C1 segment of cervical spinal cord (tissue), 14 donors: ENCODE results near the gene VPS4B.

Experiments
- DNase-seq, 14 donors: peaks; one replicate each; lab custom pipeline; 2025; lab: John Stamatoyannopoulos, UW

The VPS4B gene

DNA sequence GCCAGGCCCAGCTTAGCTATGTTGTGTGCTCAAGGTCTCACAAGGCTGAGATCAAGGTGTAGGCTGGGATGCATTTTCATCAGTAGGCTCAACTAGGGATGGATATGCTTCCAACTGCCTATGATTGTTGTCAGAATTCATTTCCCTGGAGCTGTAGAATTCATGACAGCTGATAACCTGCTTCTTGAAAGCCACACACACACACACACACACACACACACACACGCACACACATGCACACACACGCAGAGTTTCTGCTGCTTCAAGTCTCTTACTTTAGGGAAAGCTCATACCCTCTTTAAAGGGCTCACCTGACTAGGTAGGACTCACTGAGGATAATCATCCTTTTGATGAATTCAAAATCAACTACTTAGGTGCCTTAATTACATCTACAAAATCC is 8.2 kb upstream of the VPS4B start:
- no peak for DNase-seq

DNA sequence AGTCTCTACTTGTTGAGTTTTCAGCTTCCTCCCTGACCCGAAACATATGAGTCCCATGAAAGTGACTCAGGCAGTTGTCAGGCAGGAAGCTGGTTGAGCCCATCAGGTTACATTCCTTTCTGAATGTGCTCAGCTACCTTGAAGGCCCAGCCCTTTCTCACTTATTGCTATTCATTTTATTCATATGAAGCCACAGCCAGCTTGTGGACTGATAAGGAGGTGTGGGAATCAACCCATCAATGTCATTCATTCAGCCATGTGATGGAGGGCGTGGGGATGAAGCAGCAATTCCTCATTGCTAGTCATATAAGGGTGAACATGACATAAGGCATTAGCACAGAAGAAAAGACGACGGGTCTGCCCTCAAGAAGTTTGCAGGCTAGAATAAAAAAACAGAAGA is 5.3 kb upstream of the VPS4B start:
- DNase-seq: no peak

DNA sequence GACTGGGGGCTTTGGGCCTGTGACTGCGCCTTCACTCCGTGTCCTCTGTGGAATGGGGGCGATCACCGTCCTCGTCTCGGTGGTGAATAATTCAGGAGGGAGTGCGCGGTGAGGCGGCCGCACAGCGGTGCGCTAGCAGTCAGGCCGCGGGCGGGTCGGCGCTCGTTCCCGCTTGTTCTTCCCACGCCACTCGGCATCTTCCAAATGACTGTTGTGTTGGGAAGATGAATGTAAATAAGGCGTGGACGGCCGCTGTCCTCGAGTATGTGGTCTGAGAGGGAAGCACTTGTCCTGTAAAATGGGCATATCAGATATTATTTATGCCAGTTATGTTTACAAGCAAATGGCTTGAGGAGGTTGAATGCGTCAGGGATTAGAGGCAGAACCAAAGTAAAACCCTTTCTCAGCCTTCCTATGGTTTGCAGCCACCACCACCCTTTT is 608 bp upstream of the VPS4B start:
- DNase-seq: peak in 2 of 14 donors; percentile 65 to 74

DNA sequence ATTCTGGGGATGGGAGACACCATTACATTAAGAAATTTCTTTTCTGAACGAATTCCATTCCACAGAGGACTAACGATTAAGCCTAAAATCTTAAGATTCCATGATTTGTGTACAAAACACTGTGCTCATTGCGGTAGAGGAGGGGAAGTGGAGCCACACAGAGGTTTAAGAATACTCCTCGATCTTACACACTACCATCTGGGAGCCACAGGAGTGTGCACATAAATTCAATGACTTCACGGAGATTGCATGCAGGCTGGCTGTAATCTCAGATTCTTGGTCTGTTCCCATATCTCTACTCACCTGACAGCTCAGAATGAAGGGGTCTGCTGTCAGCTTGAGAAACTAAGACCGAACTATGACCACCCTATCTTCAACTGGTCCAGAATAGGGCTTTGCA is 762 bp downstream of the VPS4B start:
- DNase-seq: no peak

DNA sequence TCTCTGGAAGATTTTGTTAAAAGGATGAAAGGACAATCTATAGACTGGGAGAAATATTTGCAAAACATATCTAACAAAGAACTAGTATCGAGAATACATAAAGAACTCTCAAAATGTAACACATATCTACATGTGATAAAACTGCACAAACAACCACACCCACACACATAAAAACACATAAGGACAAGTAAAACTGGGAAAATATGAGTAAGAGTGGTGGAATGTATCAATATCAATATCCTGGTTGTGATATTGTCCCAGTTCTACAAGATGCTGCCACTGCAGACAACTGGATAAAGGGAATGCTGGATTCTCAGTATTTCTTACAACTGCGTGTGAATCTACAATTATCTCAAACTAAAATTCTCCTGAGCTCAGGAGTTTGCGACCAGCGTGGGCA is 9.3 kb downstream of the VPS4B start:
- DNase-seq: no peak

DNA sequence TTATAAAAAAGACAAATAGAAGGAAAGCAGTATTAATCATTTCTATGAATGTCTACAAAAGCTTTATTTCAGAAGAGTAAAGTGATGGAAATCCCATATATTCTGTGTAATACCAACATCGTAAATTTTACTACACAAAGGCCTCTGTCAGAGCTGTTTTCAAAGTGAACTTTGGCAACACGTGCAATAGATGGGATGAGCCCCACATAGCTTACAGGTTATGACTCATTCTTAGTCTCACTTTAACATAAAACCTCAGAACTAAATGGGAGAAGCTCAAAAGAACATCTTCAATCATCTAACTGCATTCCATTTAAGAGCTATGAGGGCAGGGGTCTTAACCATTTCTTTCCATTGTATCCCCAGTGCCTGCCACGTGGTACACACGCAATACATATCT is 11.5 kb downstream of the VPS4B start:
- no peak for DNase-seq

DNA sequence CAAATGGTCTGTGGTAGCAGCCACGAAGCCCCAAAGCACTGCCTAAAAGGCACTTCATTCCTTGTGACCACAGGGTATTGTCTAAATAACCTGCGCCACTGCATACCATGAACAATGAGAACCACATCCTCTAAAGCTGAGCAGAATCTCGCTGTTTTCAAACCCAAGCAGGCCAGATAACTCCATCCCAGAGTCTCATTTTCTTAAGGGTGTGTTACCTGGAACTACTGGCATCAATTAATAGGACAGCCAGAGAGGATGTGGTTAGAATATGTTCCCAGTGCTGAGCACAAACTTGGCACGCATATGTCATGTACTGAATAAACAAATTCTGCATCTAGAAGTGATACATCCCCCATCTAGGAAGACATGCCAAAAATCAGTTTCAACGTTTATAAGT is 13.0 kb downstream of the VPS4B start:
- no peak for DNase-seq

DNA sequence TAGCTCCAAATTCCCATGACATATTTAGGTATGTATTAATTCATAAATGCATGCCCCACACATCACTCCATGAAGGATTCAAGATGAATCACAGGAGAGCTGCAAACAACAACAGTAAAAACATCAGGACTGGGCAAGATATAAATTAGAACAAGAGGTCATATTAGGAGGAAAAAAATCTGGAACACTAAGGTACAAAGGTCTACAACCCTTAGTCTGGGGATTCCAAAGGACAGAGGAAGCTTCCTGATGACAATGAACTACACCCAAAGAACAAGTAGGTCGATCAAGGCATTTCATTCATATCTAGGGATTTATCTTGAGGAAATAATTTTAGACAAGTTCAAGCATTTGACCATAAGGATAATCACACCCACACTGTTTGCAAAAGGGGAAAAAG is 14.5 kb downstream of the VPS4B start:
- no peak for DNase-seq

DNA sequence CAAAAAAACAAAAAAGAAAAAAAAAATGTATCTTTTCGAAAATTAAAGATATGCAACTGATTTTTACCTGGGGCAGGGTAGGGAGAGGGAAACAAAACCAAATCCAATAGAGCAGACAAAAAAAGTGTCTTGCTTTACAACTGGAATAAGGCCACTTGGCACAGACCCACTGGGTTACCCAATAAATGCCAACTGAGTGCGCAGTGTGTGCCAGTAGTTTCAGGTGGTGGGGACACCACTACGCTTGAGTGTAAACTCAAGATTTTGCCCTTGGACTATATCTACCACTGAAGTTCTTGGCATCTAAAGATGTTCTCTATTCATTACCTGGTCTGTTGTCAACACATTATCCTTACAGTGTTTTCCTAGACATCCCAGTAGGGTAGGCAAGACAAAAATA is 16.3 kb downstream of the VPS4B start:
- DNase-seq: peak in 1 of 14 donors; percentile 2

DNA sequence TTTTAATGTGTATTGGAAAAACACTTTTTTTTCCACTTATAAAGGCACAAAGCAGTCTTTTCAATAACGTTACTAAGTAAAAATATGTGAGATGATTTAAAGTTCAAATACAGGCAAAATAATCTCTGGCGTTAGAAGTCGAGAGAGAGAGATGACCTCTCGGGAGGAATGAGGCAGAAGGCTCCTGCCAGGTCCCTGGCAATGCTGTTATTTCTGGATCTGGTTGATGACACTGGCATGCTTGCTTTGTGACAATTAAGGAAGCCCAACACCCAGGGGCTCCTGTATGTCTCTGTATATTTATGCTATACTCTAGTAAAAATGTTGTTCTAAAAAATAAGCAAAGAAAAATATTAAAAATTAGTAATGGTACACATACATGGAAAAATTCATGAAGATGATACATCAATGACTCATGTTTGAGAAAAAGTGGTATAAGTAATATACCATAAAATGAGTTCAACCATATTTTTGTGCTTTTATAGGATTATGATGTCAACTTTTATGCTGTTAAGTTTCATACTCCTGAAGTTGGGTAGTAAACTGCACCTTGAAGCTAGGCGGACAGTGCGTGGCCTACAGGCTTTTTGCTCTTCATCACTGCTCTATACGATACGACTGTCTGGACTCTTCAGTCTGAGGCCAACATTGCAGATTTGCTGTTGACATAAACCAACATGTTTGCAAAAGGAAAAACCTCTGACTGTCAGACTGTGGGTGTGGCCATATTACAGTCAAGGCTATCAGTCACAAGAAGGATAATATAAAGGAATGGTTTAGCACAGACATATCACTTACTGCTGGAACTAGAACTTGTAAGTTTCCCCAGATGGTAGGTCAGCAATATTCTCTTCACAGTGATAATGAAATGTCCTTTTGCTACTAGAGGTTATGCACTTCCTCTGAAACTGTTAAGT is 19.8 kb downstream of the VPS4B start:
- no peak for DNase-seq

DNA sequence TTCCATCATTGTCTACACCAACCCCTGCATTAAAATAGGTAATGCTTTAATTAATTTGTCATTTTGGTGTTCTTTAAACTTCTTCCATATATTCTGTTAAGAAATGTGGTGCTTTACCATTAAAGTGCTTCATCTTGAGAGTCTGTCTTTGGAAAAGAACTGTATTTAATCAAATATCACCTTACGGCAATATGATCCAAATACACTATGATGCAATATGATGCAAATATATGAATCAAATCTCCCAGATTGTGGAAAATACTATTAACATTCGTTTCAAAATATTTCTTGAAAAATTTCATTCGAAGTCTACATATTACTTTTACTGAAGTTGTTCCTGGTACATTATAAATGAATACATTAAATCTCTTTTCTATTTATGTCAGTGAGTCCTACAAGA is 23.0 kb downstream of the VPS4B start:
- no peak for DNase-seq

DNA sequence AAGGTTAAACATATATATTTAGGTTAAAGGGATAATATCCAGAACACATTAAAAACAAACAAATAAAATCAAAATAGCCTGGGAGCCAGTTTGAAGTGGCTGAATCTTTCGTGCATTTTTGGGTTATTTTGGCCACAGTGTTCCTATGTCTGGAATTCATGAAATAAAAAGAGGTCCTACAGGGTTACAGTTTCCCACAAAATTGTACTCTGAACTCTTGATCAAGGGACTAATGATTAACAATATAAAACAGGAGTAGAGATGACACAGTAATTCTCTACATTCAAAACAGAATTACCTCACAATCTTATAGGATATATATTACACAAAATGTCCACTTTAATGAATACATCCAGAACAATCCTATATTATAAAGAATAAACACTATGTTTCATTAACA is 24.9 kb downstream of the VPS4B start:
- no peak for DNase-seq

DNA sequence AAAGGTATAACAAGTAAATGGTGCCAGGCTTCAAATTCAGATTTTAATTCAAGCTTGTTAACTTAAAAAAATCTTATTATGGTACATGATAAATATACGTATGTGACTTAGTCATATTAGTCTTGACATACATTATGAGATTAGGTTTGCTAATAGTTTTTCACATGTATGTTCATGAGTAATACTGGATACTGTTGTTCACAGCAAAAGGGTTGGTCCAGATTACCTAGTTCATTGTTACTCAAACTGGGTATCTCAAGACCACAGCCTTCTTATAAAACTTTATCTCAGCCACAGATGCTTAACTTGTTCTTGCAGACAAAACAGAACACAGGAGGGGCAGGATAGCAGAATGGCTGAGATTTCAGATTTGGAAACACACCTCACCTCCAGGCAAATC is 26.8 kb downstream of the VPS4B start:
- no peak for DNase-seq

DNA sequence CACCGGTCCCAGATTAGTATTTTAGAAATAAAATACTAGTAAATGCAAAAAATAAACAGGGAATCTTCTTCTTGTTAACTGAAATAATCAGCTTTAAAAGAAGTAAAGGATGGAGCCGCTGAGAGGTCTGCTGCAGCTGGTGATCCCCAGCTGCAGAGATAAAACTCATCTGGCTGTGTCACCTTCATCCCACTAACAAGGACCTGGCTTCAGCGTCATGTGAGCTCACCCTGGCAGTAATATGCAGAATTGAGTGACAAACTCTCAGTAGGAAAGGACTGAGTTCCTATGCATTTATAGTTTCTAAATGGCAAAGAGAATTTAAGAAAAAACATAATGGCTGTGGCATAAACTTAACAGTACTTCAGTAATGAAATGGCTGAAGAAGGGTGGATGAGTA is 27.3 kb downstream of the VPS4B start:
- DNase-seq: no peak

DNA sequence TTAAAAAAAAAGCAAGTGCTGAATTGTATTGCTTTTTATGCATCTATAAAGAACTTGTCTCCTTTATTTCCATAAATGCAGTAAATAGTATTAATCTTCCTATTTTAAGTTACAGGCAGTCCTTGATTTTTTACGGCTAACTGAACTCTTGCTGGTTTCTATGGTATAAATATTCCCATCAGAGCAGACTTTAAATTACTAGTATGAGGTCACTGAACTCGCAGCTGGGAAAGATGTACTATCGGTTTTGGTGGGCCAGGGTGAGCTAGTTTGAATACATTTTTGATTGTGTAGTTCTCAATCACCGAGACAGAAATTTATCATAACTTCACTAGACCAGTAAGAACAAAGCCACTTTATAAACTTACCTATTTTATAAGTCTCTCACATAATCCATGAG is 34.4 kb downstream of the VPS4B start:
- DNase-seq: no peak

DNA sequence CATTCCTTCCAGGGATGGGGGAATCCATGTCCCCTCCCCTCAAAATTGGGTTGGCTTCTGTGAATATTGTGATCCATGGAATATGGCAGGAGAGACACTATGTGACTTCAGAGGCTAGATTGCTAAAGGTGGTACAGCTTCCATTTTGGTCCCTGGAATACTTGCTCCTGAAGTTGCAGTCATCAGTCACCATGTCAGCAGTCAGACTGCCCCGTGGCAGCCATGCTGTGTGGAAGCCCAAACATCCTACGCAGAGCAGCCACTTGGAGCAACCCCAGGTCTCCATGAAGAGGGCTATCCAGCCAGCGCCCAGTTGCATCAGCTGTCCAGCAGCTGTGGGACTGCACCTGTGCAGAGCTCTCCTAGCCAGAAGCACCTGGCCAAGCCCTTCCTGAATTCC is 39.4 kb downstream of the VPS4B start:
- DNase-seq: no peak

DNA sequence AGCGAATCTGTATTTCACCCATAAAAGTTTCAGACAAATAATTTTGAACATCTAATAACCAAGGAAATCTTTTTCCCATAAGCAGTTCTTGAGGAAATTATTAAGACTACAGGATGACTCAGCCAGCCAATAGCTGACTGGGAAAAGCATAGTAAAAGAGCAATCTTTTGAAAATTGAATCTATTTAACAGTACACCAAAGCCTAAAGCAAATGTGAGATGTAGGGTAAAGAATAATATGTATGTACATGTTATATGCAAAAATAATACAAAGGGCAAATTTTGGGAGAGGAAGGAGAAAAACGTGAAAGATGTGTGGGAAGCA is 42.7 kb downstream of the VPS4B start:
- no peak for DNase-seq

DNA sequence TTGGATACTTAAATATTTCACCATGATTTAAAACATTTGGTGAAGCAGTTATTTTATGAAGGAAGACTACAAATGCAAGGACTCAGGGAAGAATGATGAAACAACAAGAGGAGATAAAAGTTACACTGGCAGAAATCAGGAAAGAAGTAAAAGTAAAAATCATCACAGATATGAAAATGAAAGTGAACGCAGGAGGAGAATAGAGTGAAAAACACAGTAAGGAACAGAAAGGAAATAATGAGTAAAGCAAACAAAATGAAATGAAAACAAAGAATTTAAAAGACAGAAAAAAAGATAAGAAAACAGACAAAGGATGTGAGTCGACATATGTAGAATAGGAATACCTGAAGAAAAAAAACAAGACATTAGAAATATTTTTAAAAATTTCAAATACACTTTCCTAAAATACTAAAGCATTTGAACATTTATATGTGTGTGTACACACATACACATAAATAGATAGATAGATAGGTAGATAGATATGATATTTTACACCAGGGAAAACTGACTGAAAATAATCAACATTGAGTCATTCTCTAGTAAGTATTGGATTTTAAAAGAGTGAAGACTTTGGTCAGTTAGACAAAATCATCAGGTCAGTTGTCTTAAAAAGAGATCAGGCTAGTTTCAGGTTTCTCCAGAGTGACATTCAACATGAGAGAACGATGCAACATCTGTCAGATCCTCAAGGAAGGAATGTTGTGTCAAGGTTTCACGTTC is 43.2 kb downstream of the VPS4B start:
- no peak for DNase-seq

DNA sequence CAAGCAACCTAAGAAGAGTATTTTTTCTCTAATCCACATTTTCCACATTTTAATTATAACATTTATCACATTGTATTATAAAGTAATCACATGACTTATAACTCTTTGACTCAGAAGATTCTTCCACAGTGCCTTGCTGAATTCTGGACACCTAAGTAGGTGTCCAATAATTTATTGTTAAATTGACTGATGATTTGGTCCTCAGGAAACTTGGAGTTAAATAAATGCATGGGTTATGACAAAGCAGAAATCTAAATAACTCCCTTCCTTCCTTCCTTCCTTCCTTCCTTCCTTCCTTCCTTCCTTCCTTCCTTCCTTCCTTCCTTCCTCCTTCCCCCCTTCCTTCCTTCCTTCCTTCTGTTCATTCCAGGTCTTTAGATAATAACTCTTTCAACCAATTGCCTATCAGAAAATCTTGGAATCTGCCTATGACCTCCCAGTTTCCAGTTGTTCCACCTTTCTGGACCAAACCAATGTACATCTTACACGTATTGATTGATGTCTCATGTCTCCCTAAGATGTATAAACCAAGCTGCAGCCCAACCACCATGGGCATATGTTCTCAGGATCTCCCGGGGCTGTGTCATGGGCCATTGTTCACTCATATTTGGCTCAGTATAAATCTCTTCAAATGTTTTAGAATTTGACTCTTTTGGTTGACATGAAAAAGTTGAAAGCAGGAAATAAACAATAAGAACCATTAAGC is 44.8 kb downstream of the VPS4B start:
- DNase-seq: no peak

DNA sequence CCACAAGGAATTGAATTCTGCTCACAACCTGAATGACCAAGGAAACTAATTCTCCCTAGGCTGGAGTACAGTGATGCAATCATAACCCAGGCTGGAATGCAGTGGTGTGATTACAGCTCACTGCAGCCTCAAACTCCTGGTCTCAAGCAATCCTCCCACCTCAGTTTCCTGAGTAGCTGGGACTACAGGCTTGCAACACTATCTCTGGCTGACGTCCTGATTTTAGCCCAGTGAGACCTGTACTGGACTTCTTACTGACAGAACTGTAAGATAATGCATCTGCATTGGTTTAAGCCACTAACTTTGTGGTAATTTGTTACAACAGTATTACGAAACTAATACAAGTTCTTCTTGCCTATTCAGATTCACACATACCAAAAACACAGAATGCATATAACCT is 45.7 kb downstream of the VPS4B start:
- no peak for DNase-seq

DNA sequence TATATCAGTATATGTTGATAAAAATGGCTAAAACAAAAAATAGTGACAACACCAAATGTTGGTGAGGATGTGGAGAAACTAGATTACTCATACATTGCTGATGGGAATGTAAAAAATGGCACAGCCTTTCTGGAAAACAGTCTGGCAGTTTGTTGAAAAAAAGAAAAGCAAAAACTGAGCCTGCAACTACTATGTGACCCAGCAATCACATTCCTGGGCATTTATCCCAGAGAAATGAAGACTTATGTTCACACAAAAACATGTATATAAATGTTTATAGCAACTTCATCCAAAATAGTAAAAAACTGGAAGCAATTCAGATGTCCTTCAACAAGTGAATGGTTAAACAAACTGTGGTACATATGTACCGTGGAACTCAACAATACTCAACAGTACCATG is 47.7 kb downstream of the VPS4B start:
- no peak for DNase-seq

DNA sequence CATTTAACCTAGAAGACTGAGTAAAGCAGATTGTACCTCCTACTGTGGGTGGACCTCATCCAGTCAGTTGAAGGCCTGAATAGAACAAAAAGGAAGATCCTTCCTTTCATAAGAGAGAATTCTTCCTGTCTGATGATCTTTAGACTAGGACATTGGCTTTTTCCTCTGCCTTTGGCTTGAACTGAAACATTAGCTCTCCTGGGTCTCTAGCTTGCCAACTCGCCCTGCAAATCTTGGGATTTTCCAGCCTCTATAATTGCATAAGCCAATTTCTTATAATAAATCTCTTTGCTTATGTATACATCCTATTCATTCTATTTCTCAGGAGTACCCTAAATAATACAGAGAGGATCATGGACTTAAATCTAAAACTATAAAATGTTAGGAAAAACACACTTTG is 49.1 kb downstream of the VPS4B start:
- DNase-seq: no peak

DNA sequence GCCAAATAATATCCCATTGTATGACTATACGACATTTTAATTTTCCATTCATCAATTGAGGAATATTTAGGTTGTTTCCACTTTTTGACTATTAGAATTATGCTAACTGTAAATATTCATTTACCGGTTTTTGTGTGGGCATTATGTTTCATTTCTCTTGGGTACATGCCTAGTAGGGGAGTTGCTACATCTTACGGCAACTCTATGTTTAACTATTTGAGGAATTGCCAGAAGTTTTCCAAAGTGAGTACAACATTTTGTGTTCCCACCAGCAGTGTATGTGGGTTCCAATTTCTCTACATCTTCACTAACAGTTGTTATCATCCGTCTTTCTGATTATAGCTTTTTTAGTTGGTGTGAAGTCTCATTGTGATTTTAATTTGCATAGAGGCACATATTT is 53.7 kb downstream of the VPS4B start:
- DNase-seq: no peak
